Natural killer cell (primary cell): Measurements from ENCODE around the gene ANKRD63. TPM values are rescaled to one million over a fixed set of nuclear protein-coding genes. Genes with fewer than 3 reads are reported as not detected.

ENCODE experiments used
- ATAC-seq, 3 donors: fragments of 150-1000 bp in 2 of 3; fragments of 200-7000 bp in 1 of 3; cut with Tn5 transposase; 1 replicate in 1 of 3; 2 replicates in 2 of 3; pipeline ENCODE4 v1.10.0; 2021; ENCODE audit warnings: mild to moderate bottlenecking in 2 of 3, moderate library complexity in 2 of 3
- DNase-seq, 2 donors: peaks; one replicate each; pipeline versions ENCODE4 v3.0.0 to v3.0.0-alpha.2; 2013 to 2021; ENCODE audit warnings: mixed read lengths in 1 of 2
- H3K27ac ChIP-seq: one replicate; pipeline ENCODE4 v1.5.1; 2013; ENCODE audit warnings: mild to moderate bottlenecking, low read length
- H3K27me3 ChIP-seq: one replicate; pipeline ENCODE4 v1.6.1; 2013; ENCODE audit warnings: low read length; ENCODE audit not compliant: control insufficient read depth, insufficient read depth
- H3K36me3 ChIP-seq: one replicate; pipeline ENCODE4 v1.6.1; 2013; ENCODE audit warnings: low read length; ENCODE audit not compliant: control insufficient read depth, insufficient read depth
- H3K4me1 ChIP-seq: one replicate; pipeline ENCODE4 v1.6.1; 2013; ENCODE audit warnings: low read length; ENCODE audit not compliant: control insufficient read depth, insufficient read depth
- H3K4me3 ChIP-seq: one replicate; pipeline ENCODE4 v1.5.1; 2013; ENCODE audit warnings: low read length
- H3K9me3 ChIP-seq: one replicate; pipeline ENCODE4 v1.6.1; 2013; ENCODE audit warnings: low read length; ENCODE audit not compliant: control insufficient read depth, insufficient read depth
- H3K27ac Mint-ChIP-seq, 2 donors: one replicate each; pipeline ENCODE4 v1.8.0; 2022; ENCODE audit warnings: mild to moderate bottlenecking in 2 of 2, mixed read lengths in 2 of 2, moderate library complexity in 1 of 2
- H3K27me3 Mint-ChIP-seq, 2 donors: one replicate each; pipeline ENCODE4 v1.8.0; 2022; ENCODE audit warnings: low read depth in 2 of 2, mixed read lengths in 2 of 2
- H3K36me3 Mint-ChIP-seq: one replicate; pipeline ENCODE4 v1.8.0; 2022; ENCODE audit warnings: mixed read lengths
- H3K4me1 Mint-ChIP-seq, 2 donors: one replicate each; pipeline ENCODE4 v1.8.0; 2022; ENCODE audit warnings: mixed read lengths in 2 of 2
- H3K4me3 Mint-ChIP-seq: one replicate; pipeline ENCODE4 v1.8.0; 2022; ENCODE audit warnings: mild to moderate bottlenecking, moderate library complexity, mixed read lengths
- H3K9me3 Mint-ChIP-seq, 2 donors: one replicate each; pipeline ENCODE4 v1.8.0; 2022; ENCODE audit warnings: mixed read lengths in 2 of 2
- CTCF ChIP-seq: fragments of 200-600 bp; IDR thresholded peaks from one replicate; pipeline ENCODE4 v1.8.0; 2022; ENCODE audit warnings: antibody characterized with exemption
- WGBS: methylation state at CpG from one replicate; pipeline ENCODE4 v1.1.7; 2013; ENCODE audit warnings: missing lambda C conversion rate; ENCODE audit not compliant: insufficient coverage; 5-methylcytosine and 5-hydroxymethylcytosine counted together
- intact Hi-C: fragments of 100-400 bp; cut with micrococcal nuclease; formaldehyde crosslinking; loops from one replicate; pipeline ENCODE4 v1.14.2; 2022
- total RNA-seq, 4 donors: library from RNA; stranded (reverse); fragments of 120-200 nt in 1 of 4; gene quantifications; one replicate each; pipeline versions ENCODE4 v1.2.3 to v1.2.4, GENCODE V29; 2013 to 2022

Gene ANKRD63
- total RNA-seq, 3 donors from 2014 or later (not counting 1 experiment from before 2014, with no cell fraction given): not detected

DNA sequence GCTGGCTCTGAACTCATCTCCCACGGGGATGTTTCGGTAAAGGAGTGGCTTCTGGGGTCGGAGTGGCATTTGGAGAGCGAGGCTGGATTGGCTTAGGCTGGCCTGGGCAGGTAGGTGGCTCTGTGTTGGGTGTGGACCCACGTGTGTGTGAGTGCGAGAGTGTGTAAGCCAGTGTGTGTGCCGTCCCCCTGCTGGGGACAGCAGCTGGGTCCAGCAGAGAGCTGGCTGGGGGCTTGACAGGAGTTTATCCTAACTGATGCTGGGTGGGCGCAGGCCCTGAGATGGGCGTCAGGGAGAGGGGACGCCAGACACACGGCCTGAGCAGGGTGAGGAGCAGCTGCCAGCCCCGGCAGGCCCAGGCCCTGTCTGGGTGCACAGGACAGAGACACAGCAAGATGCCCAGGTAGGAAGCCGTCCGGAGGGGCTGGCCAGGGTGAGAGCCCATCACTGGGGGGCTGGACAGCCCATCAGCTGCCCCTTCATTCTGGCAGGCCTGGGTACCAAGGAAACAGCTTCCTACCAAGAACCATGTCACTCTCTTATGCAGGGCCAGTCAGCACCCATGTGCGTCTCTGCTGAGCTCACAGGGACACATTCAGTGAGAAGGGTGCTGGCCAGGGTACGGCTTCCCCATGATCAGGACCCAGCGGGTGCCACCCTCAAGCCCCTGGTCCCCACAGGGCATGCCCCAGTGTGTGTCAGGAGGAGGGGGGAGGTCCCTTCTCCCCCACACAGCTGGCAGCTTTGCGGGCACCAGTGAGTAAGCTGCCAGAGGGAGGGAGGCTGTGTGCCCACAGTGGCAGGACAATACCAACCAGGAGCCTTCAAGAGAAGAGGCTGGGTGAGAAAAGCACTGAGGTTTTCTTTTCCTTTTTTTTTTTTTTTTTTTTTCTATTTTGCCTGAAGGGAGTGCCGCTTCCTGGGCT lies 42.9 kb downstream of the ANKRD63 start:
- Histone ChIP-seq H3K27me3 (peaks cover 13% of the 10 kb centered on the region), H3K4me1 (peaks cover 13% of the 10 kb centered on the region), H3K27ac (no peak overlapping the region), H3K4me3 (no peak overlapping the region), H3K9me3 (no peaks in the 10 kb centered on the region), H3K36me3 (no peaks in the 10 kb centered on the region)
- Mint-ChIP-seq H3K27ac (peak overlapping the region in 1 of 2 donors; percentile 59), H3K4me1 (peaks cover 7 to 11% of the 10 kb centered on the region in 2 donors), H3K9me3 (no peaks in the 10 kb centered on the region), H3K36me3 (no peaks in the 10 kb centered on the region), H3K4me3 (no peak overlapping the region), H3K27me3 (peaks cover 16 to 25% of the 10 kb centered on the region in 2 donors)
- intact Hi-C loops: loop anchor here (5.0 kb wide), 1 partner anchor 32 kb away; no protein-coding TSS in a partner anchor
- no peak for DNase-seq
- WGBS: 91% methylated on average over 18 of the region's 19 CpGs
- no peak for TF ChIP-seq CTCF
- no peak for ATAC-seq

- Histone ChIP-seq H3K4me1 (peaks cover 16% of the 10 kb centered on the region), H3K36me3 (no peaks in the 10 kb centered on the region), H3K27me3 (peaks cover 13% of the 10 kb centered on the region), H3K4me3 (no peak overlapping the region), H3K27ac (no peak overlapping the region), H3K9me3 (no peaks in the 10 kb centered on the region)
- ATAC-seq (no peak), DNase-seq (no peak)
- H3K27me3 Mint-ChIP-seq: peaks cover 16 to 25% of the 10 kb centered on the region in 2 donors
- H3K36me3 Mint-ChIP-seq: no peaks in the 10 kb centered on the region
- H3K4me3 Mint-ChIP-seq: peak overlapping the region; percentile 21
- peak overlapping the region in 1 of 2 donors; percentile 59 for H3K27ac Mint-ChIP-seq
- intact Hi-C loops: loop anchor here (5.0 kb wide), 1 partner anchor 33 kb away; no protein-coding TSS in a partner anchor
- no peaks in the 10 kb centered on the region for H3K9me3 Mint-ChIP-seq
- no peak for TF ChIP-seq CTCF
- 60% methylated on average over 5 of the region's 5 CpGs for WGBS
- peaks cover 7 to 11% of the 10 kb centered on the region in 2 donors for H3K4me1 Mint-ChIP-seq
These were observed 43.5 kb downstream of the ANKRD63 start for GRCh38 chr15:40239404-40239692.

- Histone ChIP-seq H3K4me1 (peaks cover 16% of the 10 kb centered on the region), H3K27ac (no peak within 1 kb of the TSS), H3K4me3 (no peak within 1 kb of the TSS), H3K36me3 (no peaks in the 10 kb centered on the region), H3K27me3 (peaks cover 13% of the 10 kb centered on the region), H3K9me3 (no peaks in the 10 kb centered on the region)
- Mint-ChIP-seq H3K9me3 (no peaks in the 10 kb centered on the region), H3K27me3 (peaks cover 16 to 25% of the 10 kb centered on the region in 2 donors), H3K4me3 (peak within 1 kb of the TSS; percentile 59), H3K27ac (peak within 1 kb of the TSS in 1 of 2 donors; percentile 59), H3K36me3 (no peaks in the 10 kb centered on the region), H3K4me1 (peaks cover 7 to 11% of the 10 kb centered on the region in 2 donors)
- ATAC-seq (peak; percentile 48 to 78 (median 72)), DNase-seq (peak in 1 of 2 donors; percentile 39)
- TF ChIP-seq CTCF: no peak
- intact Hi-C loops: loop anchor here (5.0 kb wide), 1 partner anchor 34 kb away; no protein-coding TSS in a partner anchor
- 8% methylated on average over 37 of the region's 39 CpGs for WGBS
These were observed 44.1 kb downstream of the ANKRD63 start, which contains the start of gene PAK6 for GRCh38 chr15:40238532-40239403. Gene PAK6, plus strand, starts transcription at chr15:40239063. Its CDS starts 25,723 bp downstream, at chr15:40264786.
